ENCODE measurements around the gene DPM3. TPM values are rescaled to one million over a fixed set of nuclear protein-coding genes. Genes with fewer than 3 reads are reported as not detected.

DPM3 gene
- total and polyA plus RNA-seq, 9 of the 15 experiments (the other 6 are each of a cell fraction or from before 2014, with no cell fraction given) = 3.7 to 120 (median 36.4) TPM

DNA sequence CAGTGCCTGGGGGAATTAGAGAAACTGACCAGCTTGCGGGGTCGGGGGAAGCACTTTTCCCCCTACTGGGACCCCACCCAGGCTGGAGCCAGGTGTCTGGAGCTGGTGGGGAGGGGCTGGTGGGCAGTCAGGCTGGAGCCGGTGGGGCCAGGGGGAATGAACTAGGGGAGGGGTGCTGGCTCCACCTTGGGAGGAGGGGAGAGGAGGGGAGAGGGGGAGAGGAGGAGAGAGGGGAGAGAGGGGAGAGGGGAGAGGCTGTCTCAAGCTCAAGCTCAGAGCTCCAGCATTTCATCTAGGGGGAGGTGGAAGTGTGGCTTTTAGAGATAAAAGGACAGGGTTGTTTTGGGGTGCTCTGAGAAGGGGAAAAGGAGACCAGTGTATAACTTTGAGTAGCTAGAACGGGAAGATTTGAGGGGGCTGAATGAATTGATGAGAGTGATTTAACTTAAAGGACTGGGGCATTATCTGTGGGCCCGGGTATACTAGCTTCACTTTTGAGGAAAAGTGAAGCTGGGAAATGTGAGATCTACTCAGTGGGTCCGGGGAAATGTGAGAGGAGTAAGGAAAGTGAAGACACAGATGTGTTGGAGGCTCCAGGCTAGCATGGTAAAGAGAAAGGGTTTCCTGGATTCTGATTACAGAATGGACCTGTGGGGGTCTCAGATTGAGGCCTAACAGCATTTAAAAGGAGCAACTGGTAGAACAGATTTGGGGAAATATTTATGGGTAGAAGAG is 9.9 kb downstream of the DPM3 start (continued):
- TF ChIP-seq, protein P1, sequence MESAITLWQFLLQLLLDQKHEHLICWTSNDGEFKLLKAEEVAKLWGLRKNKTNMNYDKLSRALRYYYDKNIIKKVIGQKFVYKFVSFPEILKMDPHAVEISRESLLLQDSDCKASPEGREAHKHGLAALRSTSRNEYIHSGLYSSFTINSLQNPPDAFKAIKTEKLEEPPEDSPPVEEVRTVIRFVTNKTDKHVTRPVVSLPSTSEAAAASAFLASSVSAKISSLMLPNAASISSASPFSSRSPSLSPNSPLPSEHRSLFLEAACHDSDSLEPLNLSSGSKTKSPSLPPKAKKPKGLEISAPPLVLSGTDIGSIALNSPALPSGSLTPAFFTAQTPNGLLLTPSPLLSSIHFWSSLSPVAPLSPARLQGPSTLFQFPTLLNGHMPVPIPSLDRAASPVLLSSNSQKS (CRISPR knock-in tag; IDR thresholded peaks at IDR 0.05) = no peak
- TF ChIP-seq MYC (IDR thresholded peaks at IDR 0.05; ENCODE audit: low read depth, low read length) (no peak), MYC (CRISPR knock-in tag; IDR thresholded peaks at IDR 0.05; ENCODE audit: borderline replicate concordance, low read depth) (no peak), POLR2AphosphoS2 (IDR thresholded peaks at IDR 0.05; ENCODE audit: low read length) (no peak), KDM1A (IDR thresholded peaks at IDR 0.05) (no peak), KAT7 (CRISPR knock-in tag; IDR thresholded peaks at IDR 0.05; ENCODE audit: borderline replicate concordance) (no peak), ZBTB7A (IDR thresholded peaks at IDR 0.05; ENCODE audit: borderline replicate concordance, control insufficient read depth, low read depth, low read length) (peak; percentile 38; the same call in 1 of the 2 replicates), MTA3 (IDR thresholded peaks at IDR 0.05; ENCODE audit: borderline replicate concordance) (0 out of 2 replicates have a peak, but pooled peaks have one; percentile 10), HLTF (IDR thresholded peaks at IDR 0.05) (no peak), TAL1 (IDR thresholded peaks at IDR 0.05) (peak; percentile 26; the same call in 1 of the 2 replicates), ZNF253 (CRISPR knock-in tag; conservative IDR thresholded peaks at IDR 0.05) (no peak), NR1H2 (CRISPR knock-in tag; IDR thresholded peaks at IDR 0.05) (no peak), ARID1B (IDR thresholded peaks at IDR 0.05) (peak; percentile 70)
- TF ChIP-seq, protein P2, sequence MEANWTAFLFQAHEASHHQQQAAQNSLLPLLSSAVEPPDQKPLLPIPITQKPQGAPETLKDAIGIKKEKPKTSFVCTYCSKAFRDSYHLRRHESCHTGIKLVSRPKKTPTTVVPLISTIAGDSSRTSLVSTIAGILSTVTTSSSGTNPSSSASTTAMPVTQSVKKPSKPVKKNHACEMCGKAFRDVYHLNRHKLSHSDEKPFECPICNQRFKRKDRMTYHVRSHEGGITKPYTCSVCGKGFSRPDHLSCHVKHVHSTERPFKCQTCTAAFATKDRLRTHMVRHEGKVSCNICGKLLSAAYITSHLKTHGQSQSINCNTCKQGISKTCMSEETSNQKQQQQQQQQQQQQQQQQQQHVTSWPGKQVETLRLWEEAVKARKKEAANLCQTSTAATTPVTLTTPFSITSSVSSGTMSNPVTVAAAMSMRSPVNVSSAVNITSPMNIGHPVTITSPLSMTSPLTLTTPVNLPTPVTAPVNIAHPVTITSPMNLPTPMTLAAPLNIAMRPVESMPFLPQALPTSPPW (CRISPR knock-in tag; IDR thresholded peaks at IDR 0.05) = peak; percentile 24; the same call in 1 of the 2 replicates

Data from K562 (cell line).